Keratinocyte (primary cell): ENCODE data around the gene RGS3. TPM values are rescaled to one million over a fixed set of nuclear protein-coding genes. Genes with fewer than 3 reads are reported as not detected.

Source experiments
- DNase-seq: peaks from one replicate; pipeline ENCODE4 v3.0.0-alpha.2; 2011; ENCODE audit warnings: low read depth, missing footprints, low spot score
- FAIRE-seq: peaks from 2 replicates; lab custom pipeline; 2011; peaks lifted over from hg19 to GRCh38; lab: Jason Lieb, UNC
- H2AFZ ChIP-seq: 2 replicates; pipeline ENCODE4 v1.6.0; 2012; ENCODE audit warnings: low read length, control low read depth, inconsistent platforms; ENCODE audit not compliant: control insufficient read depth
- H3K27ac ChIP-seq: 2 replicates; pipeline ENCODE4 v1.5.1; 2011; ENCODE audit warnings: low read length; ENCODE audit not compliant: control insufficient read depth, insufficient read depth
- H3K27me3 ChIP-seq: 3 replicates; pipeline ENCODE4 v1.6.0; 2011; ENCODE audit warnings: low read length; ENCODE audit not compliant: control insufficient read depth, insufficient read depth; ENCODE audit errors: extremely low read depth
- H3K36me3 ChIP-seq, 2 experiments: 2 replicates in 1 of 2; 3 replicates in 1 of 2; pipeline ENCODE4 v1.5.1; 2011; ENCODE audit warnings: low read length in 2 of 2, mild to moderate bottlenecking in 1 of 2; ENCODE audit not compliant: control insufficient read depth in 2 of 2, insufficient read depth in 2 of 2; ENCODE audit errors: extremely low read depth in 1 of 2
- H3K4me1 ChIP-seq: 3 replicates; pipeline ENCODE4 v1.5.1; 2011; ENCODE audit warnings: low read length; ENCODE audit not compliant: control insufficient read depth, insufficient read depth; ENCODE audit errors: extremely low read depth
- H3K4me2 ChIP-seq: 3 replicates; pipeline ENCODE4 v1.6.0; 2011; ENCODE audit warnings: low read depth, low read length; ENCODE audit not compliant: control insufficient read depth, insufficient read depth; ENCODE audit errors: extremely low read depth
- H3K4me3 ChIP-seq, 3 experiments: fragments of 200-600 bp in 1 of 3; sonication (generic) in 1 of 3; 2 replicates in 2 of 3; 3 replicates in 1 of 3; pipeline ENCODE4 v1.5.1; 2011 to 2016; ENCODE audit warnings: low read length in 3 of 3, mild to moderate bottlenecking in 3 of 3, control low read depth in 2 of 3, inconsistent platforms in 1 of 3, low read depth in 1 of 3, mixed read lengths in 1 of 3, mixed run types in 1 of 3, moderate library complexity in 1 of 3; ENCODE audit not compliant: control insufficient read depth in 2 of 3, insufficient read depth in 2 of 3; ENCODE audit errors: extremely low read depth in 1 of 3
- H3K79me2 ChIP-seq: 2 replicates; pipeline ENCODE4 v1.6.0; 2012; ENCODE audit warnings: low read length; ENCODE audit not compliant: control insufficient read depth, insufficient read depth
- H3K9ac ChIP-seq: 3 replicates; pipeline ENCODE4 v1.6.0; 2011; ENCODE audit warnings: low read length; ENCODE audit not compliant: control insufficient read depth, insufficient read depth; ENCODE audit errors: extremely low read depth
- H3K9me1 ChIP-seq: 3 replicates; pipeline ENCODE4 v1.6.0; 2011; ENCODE audit warnings: low read length; ENCODE audit not compliant: control insufficient read depth, insufficient read depth; ENCODE audit errors: extremely low read depth
- H3K9me3 ChIP-seq: 2 replicates; pipeline ENCODE4 v1.5.1; 2012; ENCODE audit warnings: low read depth, low read length; ENCODE audit not compliant: control insufficient read depth
- H4K20me1 ChIP-seq: 3 replicates; pipeline ENCODE4 v1.6.0; 2011; ENCODE audit warnings: low read length; ENCODE audit not compliant: control insufficient read depth, insufficient read depth; ENCODE audit errors: extremely low read depth
- EZH2 ChIP-seq: IDR thresholded peaks from one replicate; pipeline ENCODE4 v1.6.1; 2012; ENCODE audit warnings: inconsistent platforms, mild to moderate bottlenecking, low read length, moderate library complexity
- dilution Hi-C: fragments of 300-500 bp; cut with MboI; formaldehyde crosslinking; loops from one replicate; pipeline ENCODE4 v1.7.0; 2020; ENCODE audit warnings: low sequenced_read_pairs; ENCODE audit not compliant: extremely low pct_ligation_motif_present
- polyA plus RNA-seq, 5 experiments: library from polyadenylated mRNA; depleted of rRNA in 3 of 5; stranded (reverse) in 3 of 5; stranded (forward) in 1 of 5; unstranded in 1 of 5; fragments of >200 nt; gene quantifications; 1 replicate in 1 of 5; 2 replicates in 3 of 5; 3 replicates in 1 of 5; pipeline versions ENCODE4 v1.2.1 to v1.2.3, GENCODE V29; 2011 to 2012; ENCODE audit warnings: missing spikeins in 2 of 5, low read depth in 1 of 5, low replicate concordance in 1 of 5
- TF ChIP-seq, protein P1 (sequence below), 3 experiments: IDR thresholded peaks in 1 of 3; conservative IDR thresholded peaks in 1 of 3; optimal IDR thresholded peaks in 1 of 3; 2 replicates in 2 of 3; 3 replicates in 1 of 3; pipeline versions ENCODE3 to v1.5.1; 2011; ENCODE audit warnings: low read length in 3 of 3, mild to moderate bottlenecking in 3 of 3, moderate library complexity in 2 of 3, control low read depth in 1 of 3, inconsistent platforms in 1 of 3; ENCODE audit not compliant: insufficient read depth in 2 of 3; ENCODE audit errors: extremely low read depth in 1 of 3

Gene RGS3
- polyA plus RNA-seq, 1 donor (not counting 4 experiments of a cell fraction or from before 2014, with no cell fraction given), result 19.6 TPM

- dilution Hi-C loops, result no loop called here
- Histone ChIP-seq H3K4me3 (no peak overlapping the region), H3K27me3 (peaks cover 7% of the 10 kb centered on the region), H3K4me1 (no peaks in the 10 kb centered on the region), H2AFZ (no peak overlapping the region), H3K79me2 (no peaks in the 10 kb centered on the region), H3K36me3 (no peaks in the 10 kb centered on the region), H4K20me1 (no peaks in the 10 kb centered on the region), H3K9me1 (no peaks in the 10 kb centered on the region), H3K4me2 (no peak overlapping the region), H3K9me3 (no peaks in the 10 kb centered on the region), H3K27ac (no peak overlapping the region), H3K9ac (no peak overlapping the region)
- TF ChIP-seq, protein P1, sequence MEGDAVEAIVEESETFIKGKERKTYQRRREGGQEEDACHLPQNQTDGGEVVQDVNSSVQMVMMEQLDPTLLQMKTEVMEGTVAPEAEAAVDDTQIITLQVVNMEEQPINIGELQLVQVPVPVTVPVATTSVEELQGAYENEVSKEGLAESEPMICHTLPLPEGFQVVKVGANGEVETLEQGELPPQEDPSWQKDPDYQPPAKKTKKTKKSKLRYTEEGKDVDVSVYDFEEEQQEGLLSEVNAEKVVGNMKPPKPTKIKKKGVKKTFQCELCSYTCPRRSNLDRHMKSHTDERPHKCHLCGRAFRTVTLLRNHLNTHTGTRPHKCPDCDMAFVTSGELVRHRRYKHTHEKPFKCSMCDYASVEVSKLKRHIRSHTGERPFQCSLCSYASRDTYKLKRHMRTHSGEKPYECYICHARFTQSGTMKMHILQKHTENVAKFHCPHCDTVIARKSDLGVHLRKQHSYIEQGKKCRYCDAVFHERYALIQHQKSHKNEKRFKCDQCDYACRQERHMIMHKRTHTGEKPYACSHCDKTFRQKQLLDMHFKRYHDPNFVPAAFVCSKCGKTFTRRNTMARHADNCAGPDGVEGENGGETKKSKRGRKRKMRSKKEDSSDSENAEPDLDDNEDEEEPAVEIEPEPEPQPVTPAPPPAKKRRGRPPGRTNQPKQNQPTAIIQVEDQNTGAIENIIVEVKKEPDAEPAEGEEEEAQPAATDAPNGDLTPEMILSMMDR (optimal IDR thresholded peaks at IDR 0.05 in 1 of 3, IDR thresholded peaks at IDR 0.05 in 1 of 3, conservative IDR thresholded peaks at IDR 0.05 in 1 of 3; ENCODE audit: extremely low read depth in 1 of 3, insufficient read depth in 2 of 3, low read length in 3 of 3), result no peak
- no peak for TF ChIP-seq EZH2
- DNase-seq, result no peak
- FAIRE-seq, result no peak
Observed at GRCh38 chr9:113538131-113538530, 74.6 kb downstream of the RGS3 start.

DNA sequence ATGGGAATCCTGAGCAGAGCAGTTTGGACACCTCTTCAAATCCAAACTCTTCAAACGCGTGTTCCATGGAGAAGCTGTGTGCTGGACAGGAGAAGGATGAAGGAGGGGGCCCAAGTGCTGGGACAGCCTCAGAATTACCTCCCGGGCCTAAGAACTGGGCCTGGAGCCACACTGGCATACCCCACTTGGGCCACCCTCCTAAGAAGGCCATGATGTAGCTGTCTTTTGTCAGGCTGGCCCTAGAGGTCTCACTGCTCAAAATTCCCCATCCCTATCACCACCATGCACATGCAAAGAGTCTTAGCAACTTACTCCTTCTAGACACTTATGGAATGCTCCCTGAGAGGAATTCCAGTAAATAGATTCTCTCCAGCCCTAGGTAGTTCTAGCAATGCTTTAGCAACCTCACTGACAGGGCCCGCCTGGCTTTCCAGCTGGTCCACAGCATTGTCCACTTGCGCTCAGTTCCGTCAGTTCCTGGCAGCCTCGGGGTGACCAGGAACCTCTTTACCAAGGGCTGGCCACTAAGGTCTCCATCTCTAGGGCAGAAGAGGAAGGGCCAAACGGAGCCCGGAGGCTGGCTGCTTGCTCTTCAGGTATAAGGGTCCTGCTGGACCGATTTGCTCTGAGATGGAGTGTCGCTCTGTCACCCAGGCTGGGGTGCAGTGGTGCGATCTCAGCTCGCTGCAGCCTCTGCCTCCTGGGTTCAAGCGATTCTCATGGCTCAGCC lies 75.3 kb downstream of the RGS3 start:
- no peaks in the 10 kb centered on the region for H3K9me3 ChIP-seq
- no peak overlapping the region for H3K4me2 ChIP-seq
- TF ChIP-seq EZH2, result no peak
- TF ChIP-seq, protein P1 (optimal IDR thresholded peaks at IDR 0.05 in 1 of 3, IDR thresholded peaks at IDR 0.05 in 1 of 3, conservative IDR thresholded peaks at IDR 0.05 in 1 of 3; ENCODE audit: extremely low read depth in 1 of 3, insufficient read depth in 2 of 3, low read length in 3 of 3), result no peak
- H3K9me1 ChIP-seq, result no peaks in the 10 kb centered on the region
- DNase-seq (no peak), FAIRE-seq (no peak)
- peaks cover 7% of the 10 kb centered on the region for H3K27me3 ChIP-seq
- no peaks in the 10 kb centered on the region for H3K79me2 ChIP-seq
- dilution Hi-C loops, result no loop called here
- no peak overlapping the region for H3K27ac ChIP-seq
- H3K9ac ChIP-seq, result no peak overlapping the region
- H3K36me3 ChIP-seq, result no peaks in the 10 kb centered on the region
- H3K4me3 ChIP-seq, result no peak overlapping the region
- H3K4me1 ChIP-seq, result no peaks in the 10 kb centered on the region
- H2AFZ ChIP-seq, result no peak overlapping the region
- no peaks in the 10 kb centered on the region for H4K20me1 ChIP-seq
